Endodermal cell (in vitro differentiated cells): ENCODE results near the gene HTATIP2. TPM values are rescaled to one million over a fixed set of nuclear protein-coding genes. Genes with fewer than 3 reads are reported as not detected.

Experiments
- DNase-seq: peaks from one replicate; pipeline ENCODE4 v3.0.0-alpha.2; 2017
- H3K27ac ChIP-seq: 2 replicates; pipeline ENCODE4 v1.5.1; 2013; ENCODE audit warnings: mild to moderate bottlenecking, low read depth, low read length, moderate library complexity
- H3K27me3 ChIP-seq: 2 replicates; pipeline ENCODE4 v1.6.1; 2013; ENCODE audit warnings: mild to moderate bottlenecking, low read length, moderate library complexity; ENCODE audit not compliant: insufficient read depth, control insufficient read depth, poor library complexity, severe bottlenecking
- H3K36me3 ChIP-seq: 2 replicates; pipeline ENCODE4 v1.7.0; 2013; ENCODE audit warnings: mild to moderate bottlenecking, low read length, moderate library complexity; ENCODE audit not compliant: control insufficient read depth, insufficient read depth
- H3K4me1 ChIP-seq: one replicate; pipeline ENCODE4 v1.7.0; 2013; ENCODE audit warnings: low read length; ENCODE audit not compliant: control insufficient read depth, insufficient read depth
- H3K4me3 ChIP-seq: 2 replicates; pipeline ENCODE4 v1.5.1; 2013; ENCODE audit warnings: mild to moderate bottlenecking, low read length, moderate library complexity
- H3K9ac ChIP-seq: 2 replicates; pipeline ENCODE4 v1.6.1; 2013; ENCODE audit warnings: mild to moderate bottlenecking, low read length, moderate library complexity; ENCODE audit not compliant: poor library complexity, severe bottlenecking; ENCODE audit errors: extremely low read depth
- H3K9me3 ChIP-seq: 2 replicates; pipeline ENCODE4 v1.6.1; 2013; ENCODE audit warnings: mild to moderate bottlenecking, low read length, moderate library complexity; ENCODE audit not compliant: control insufficient read depth
- H3K27ac Mint-ChIP-seq: 2 replicates; pipeline ENCODE4 v1.8.0; 2020; ENCODE audit warnings: mixed read lengths
- H3K27me3 Mint-ChIP-seq: 2 replicates; pipeline ENCODE4 v1.8.0; 2021; ENCODE audit warnings: mild to moderate bottlenecking, mixed read lengths; ENCODE audit not compliant: insufficient read depth
- H3K36me3 Mint-ChIP-seq: 2 replicates; pipeline ENCODE4 v1.8.0; 2020; ENCODE audit warnings: low read depth, mixed read lengths
- H3K4me1 Mint-ChIP-seq: 2 replicates; pipeline ENCODE4 v1.8.0; 2020; ENCODE audit warnings: mixed read lengths
- H3K4me3 Mint-ChIP-seq: 2 replicates; pipeline ENCODE4 v1.8.0; 2020; ENCODE audit warnings: mild to moderate bottlenecking, moderate library complexity, mixed read lengths
- H3K9me3 Mint-ChIP-seq: 2 replicates; pipeline ENCODE4 v1.8.0; 2020; ENCODE audit warnings: mild to moderate bottlenecking, mixed read lengths
- WGBS, 2 experiments: methylation state at CpG; one replicate each; pipeline versions ENCODE4 v1.1.5 to v1.1.7; 2013; ENCODE audit warnings: missing lambda C conversion rate in 2 of 2, mixed read lengths in 1 of 2; ENCODE audit not compliant: insufficient coverage in 1 of 2, insufficient read length in 1 of 2; 5-methylcytosine and 5-hydroxymethylcytosine counted together
- total RNA-seq, 2 donors: library from RNA; stranded (reverse); fragmentation: NEBNext Ultra II Directional in 1 of 2; extraction: Animal tissue kit (Norgen Biotek cat#: 25700) in 1 of 2; gene quantifications; 2 replicates in 1 of 2; 3 replicates in 1 of 2; pipeline ENCODE4 v1.2.1, GENCODE V29; 2021
- TF ChIP-seq, protein P1 (sequence below): fragments of 200-600 bp; sonication (generic); conservative IDR thresholded peaks from 2 replicates; pipeline ENCODE4 v1.5.0; 2021; ENCODE audit warnings: antibody characterized with exemption, mild to moderate bottlenecking

HTATIP2 gene
- total RNA-seq, 2 donors from 2014 or later: 52.5 to 66.6 TPM

- no peaks in the 10 kb centered on the region for H3K4me1 ChIP-seq
- WGBS, 2 experiments: 0% methylated on average over 15 to 96 of the region's 96 CpGs
- no peaks in the 10 kb centered on the region for H3K9me3 ChIP-seq
- H3K36me3 ChIP-seq: peaks cover under 1% of the 10 kb centered on the region
- peak within 1 kb of the TSS; percentile 99 for H3K27ac Mint-ChIP-seq
- H3K27ac ChIP-seq: peak within 1 kb of the TSS; percentile 76
- peaks cover 15% of the 10 kb centered on the region for H3K36me3 Mint-ChIP-seq
- H3K27me3 ChIP-seq: no peaks in the 10 kb centered on the region
- H3K27me3 Mint-ChIP-seq: no peaks in the 10 kb centered on the region
- TF ChIP-seq, protein P1, sequence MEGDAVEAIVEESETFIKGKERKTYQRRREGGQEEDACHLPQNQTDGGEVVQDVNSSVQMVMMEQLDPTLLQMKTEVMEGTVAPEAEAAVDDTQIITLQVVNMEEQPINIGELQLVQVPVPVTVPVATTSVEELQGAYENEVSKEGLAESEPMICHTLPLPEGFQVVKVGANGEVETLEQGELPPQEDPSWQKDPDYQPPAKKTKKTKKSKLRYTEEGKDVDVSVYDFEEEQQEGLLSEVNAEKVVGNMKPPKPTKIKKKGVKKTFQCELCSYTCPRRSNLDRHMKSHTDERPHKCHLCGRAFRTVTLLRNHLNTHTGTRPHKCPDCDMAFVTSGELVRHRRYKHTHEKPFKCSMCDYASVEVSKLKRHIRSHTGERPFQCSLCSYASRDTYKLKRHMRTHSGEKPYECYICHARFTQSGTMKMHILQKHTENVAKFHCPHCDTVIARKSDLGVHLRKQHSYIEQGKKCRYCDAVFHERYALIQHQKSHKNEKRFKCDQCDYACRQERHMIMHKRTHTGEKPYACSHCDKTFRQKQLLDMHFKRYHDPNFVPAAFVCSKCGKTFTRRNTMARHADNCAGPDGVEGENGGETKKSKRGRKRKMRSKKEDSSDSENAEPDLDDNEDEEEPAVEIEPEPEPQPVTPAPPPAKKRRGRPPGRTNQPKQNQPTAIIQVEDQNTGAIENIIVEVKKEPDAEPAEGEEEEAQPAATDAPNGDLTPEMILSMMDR: peak; percentile 99
- H3K4me3 ChIP-seq: peak within 1 kb of the TSS; percentile 89
- no peaks in the 10 kb centered on the region for H3K9me3 Mint-ChIP-seq
- DNase-seq: peak; percentile 98
- H3K4me1 Mint-ChIP-seq: peaks cover 10% of the 10 kb centered on the region
- H3K4me3 Mint-ChIP-seq: peak within 1 kb of the TSS; percentile 94
- peak within 1 kb of the TSS; percentile 79 for H3K9ac ChIP-seq
Measured at GRCh38 chr11:20387261-20388095, 24.0 kb downstream of the HTATIP2 start, which contains the start of gene PRMT3. TSS of gene PRMT3 (plus strand) at chr11:20387716. CDS start at chr11:20387747, 31 bp downstream.

GRCh38 chr11:20388096-20389055, 24.9 kb downstream of the HTATIP2 start:
- H3K4me1 Mint-ChIP-seq: peaks cover 10% of the 10 kb centered on the region
- H3K27ac Mint-ChIP-seq: peak overlapping the region; percentile 95
- 14 to 19% methylated on average over 13 to 24 of the region's 25 CpGs for WGBS, 2 experiments
- H3K27me3 Mint-ChIP-seq: no peaks in the 10 kb centered on the region
- Histone ChIP-seq H3K9ac (peak overlapping the region; percentile 79), H3K4me1 (no peaks in the 10 kb centered on the region), H3K4me3 (peak overlapping the region; percentile 89), H3K27ac (peak overlapping the region; percentile 67), H3K9me3 (no peaks in the 10 kb centered on the region), H3K36me3 (peaks cover 8% of the 10 kb centered on the region), H3K27me3 (no peaks in the 10 kb centered on the region)
- no peaks in the 10 kb centered on the region for H3K9me3 Mint-ChIP-seq
- H3K4me3 Mint-ChIP-seq: peak overlapping the region; percentile 94
- DNase-seq: no peak
- TF ChIP-seq, protein P1: no peak
- H3K36me3 Mint-ChIP-seq: peaks cover 23% of the 10 kb centered on the region

GRCh38 chr11:20397281-20397680, 33.8 kb downstream of the HTATIP2 start:
- 83 to 94% methylated on average over 2 to 3 of the region's 3 CpGs for WGBS, 2 experiments
- Mint-ChIP-seq H3K4me3 (no peak overlapping the region), H3K4me1 (no peaks in the 10 kb centered on the region), H3K36me3 (peaks cover 56% of the 10 kb centered on the region), H3K27me3 (no peaks in the 10 kb centered on the region), H3K9me3 (no peaks in the 10 kb centered on the region), H3K27ac (no peak overlapping the region)
- no peaks in the 10 kb centered on the region for H3K4me1 ChIP-seq
- H3K36me3 ChIP-seq: peaks cover 62% of the 10 kb centered on the region
- no peak overlapping the region for H3K9ac ChIP-seq
- H3K4me3 ChIP-seq: no peak overlapping the region
- H3K9me3 ChIP-seq: no peaks in the 10 kb centered on the region
- TF ChIP-seq, protein P1: peak; percentile 82
- DNase-seq: no peak
- H3K27ac ChIP-seq: no peak overlapping the region
- H3K27me3 ChIP-seq: no peaks in the 10 kb centered on the region
